SK-N-MC (cell line): ENCODE data around the gene CCK.
"Not testable (repeated sequence)": the region's sequence is repeated elsewhere in the genome, so short reads cannot be mapped to it uniquely, and the experiment has no call there.

ENCODE experiments used
- DNase-seq: peaks from one replicate; pipeline ENCODE4 v3.0.0-alpha.2; 2011; ENCODE audit warnings: low read depth, low spot score
- H3K27ac ChIP-seq: fragments of 200-600 bp; sonication (generic); 2 replicates; pipeline ENCODE4 v1.5.1; 2016; ENCODE audit warnings: mixed run types
- H3K36me3 ChIP-seq: fragments of 200-600 bp; sonication (generic); 2 replicates; pipeline ENCODE4 v1.6.1; 2017; ENCODE audit warnings: antibody characterized with exemption, low read length, mixed read lengths; ENCODE audit not compliant: insufficient read depth
- H3K4me3 ChIP-seq: fragments of 200-600 bp; sonication (generic); 2 replicates; pipeline ENCODE4 v1.5.1; 2016
- H3K9ac ChIP-seq: fragments of 200-600 bp; sonication (generic); 2 replicates; pipeline ENCODE4 v1.8.0; 2017; ENCODE audit warnings: mixed run types, mixed read lengths; ENCODE audit not compliant: insufficient read length
- H3K9me3 ChIP-seq: fragments of 200-600 bp; sonication (generic); 2 replicates; pipeline ENCODE4 v1.6.1; 2017; ENCODE audit warnings: low read depth, mild to moderate bottlenecking, antibody characterized with exemption, low read length, moderate library complexity, mixed read lengths
- EZH2 ChIP-seq: fragments of 200-600 bp; sonication (generic); IDR thresholded peaks from one replicate; pipeline ENCODE4 v1.6.1; 2017; ENCODE audit warnings: antibody characterized with exemption
- FOXP2 ChIP-seq: optimal IDR thresholded peaks from 2 replicates; pipeline ENCODE3; 2011; ENCODE audit warnings: mild to moderate bottlenecking, moderate library complexity; ENCODE audit not compliant: insufficient read depth; ENCODE audit errors: extremely low read length, control extremely low read depth
- POLR2AphosphoS5 ChIP-seq: IDR thresholded peaks from 2 replicates; pipeline ENCODE4 v1.6.1; 2012; ENCODE audit warnings: mild to moderate bottlenecking, low read depth, low read length, borderline replicate concordance

CCK gene

DNA sequence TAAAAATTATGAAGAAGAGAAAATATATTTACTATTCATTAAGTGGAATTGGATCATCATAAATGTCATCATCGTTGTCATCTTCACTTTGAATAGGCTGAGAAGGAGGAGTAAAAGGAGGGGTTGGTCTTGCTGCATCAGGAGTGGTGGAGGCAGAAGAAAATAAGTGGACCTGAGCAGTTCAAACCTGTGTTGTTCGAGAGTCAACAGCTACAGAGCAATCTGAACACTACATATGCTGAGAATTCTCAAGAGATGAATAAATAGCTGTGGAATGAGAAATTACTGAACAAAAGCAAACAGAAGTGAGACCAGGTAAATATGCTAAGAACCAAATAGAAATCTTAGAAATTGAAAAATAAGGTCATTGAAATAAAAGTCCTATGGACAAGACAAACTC is 32.3 kb upstream of the CCK start:
- no peaks in the 10 kb centered on the region for H3K9me3 ChIP-seq
- H3K36me3 ChIP-seq, result no peaks in the 10 kb centered on the region
- no peak overlapping the region for H3K4me3 ChIP-seq
- no peak for TF ChIP-seq FOXP2
- TF ChIP-seq EZH2, result no peak
- TF ChIP-seq POLR2AphosphoS5, result no peak
- no peak overlapping the region for H3K27ac ChIP-seq
- DNase-seq, result no peak
- H3K9ac ChIP-seq, result no peak overlapping the region

DNA sequence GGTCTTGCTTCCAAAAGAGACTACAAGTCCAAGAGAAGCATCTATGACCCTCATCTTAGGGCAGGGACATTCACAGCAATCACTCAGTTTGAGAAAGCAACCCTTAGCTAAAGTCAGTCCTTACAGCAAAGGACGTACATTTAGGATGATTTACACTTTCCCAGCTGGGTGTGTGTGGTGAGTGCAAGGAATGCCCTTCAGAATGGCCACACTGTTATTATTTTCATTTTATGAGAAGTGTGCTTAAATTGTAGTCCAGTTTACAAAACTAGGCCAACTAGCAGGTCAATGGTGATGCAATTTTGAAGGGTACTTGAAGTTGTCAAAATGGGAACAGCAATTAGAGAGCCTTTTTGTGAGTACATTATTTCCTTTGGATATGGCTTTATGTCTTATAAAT is 26.0 kb upstream of the CCK start:
- Histone ChIP-seq H3K9me3 (no peaks in the 10 kb centered on the region), H3K4me3 (no peak overlapping the region), H3K9ac (no peak overlapping the region), H3K27ac (no peak overlapping the region), H3K36me3 (no peaks in the 10 kb centered on the region)
- TF ChIP-seq FOXP2, result no peak
- TF ChIP-seq POLR2AphosphoS5, result no peak
- no peak for TF ChIP-seq EZH2
- no peak for DNase-seq

- TF ChIP-seq FOXP2 (no peak), POLR2AphosphoS5 (no peak), EZH2 (no peak)
- Histone ChIP-seq H3K36me3 (no peaks in the 10 kb centered on the region), H3K9ac (no peak overlapping the region), H3K9me3 (no peaks in the 10 kb centered on the region), H3K4me3 (no peak overlapping the region), H3K27ac (no peak overlapping the region)
- no peak for DNase-seq
Measured at GRCh38 chr3:42290966-42291714, 25.2 kb upstream of the CCK start.

DNA sequence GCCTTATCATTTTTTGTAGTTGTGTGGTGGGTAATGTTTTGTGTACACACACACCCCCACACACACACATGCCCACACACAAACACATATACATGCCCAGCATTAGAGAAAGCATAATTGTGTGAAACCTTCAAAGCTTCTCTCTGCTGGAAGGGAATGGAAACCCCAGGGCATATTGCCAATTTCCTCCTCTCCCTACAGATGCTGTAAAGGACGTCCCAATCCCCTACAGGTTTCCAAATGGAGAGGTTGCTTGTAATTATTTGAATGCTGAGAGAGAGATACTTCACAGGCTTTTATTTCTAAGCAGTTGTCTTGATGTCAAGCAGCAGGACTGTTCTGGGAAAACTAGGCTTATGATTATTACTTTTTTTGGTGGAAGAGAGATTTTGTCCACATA is 23.0 kb upstream of the CCK start:
- no peak overlapping the region for H3K4me3 ChIP-seq
- TF ChIP-seq POLR2AphosphoS5 (no peak), EZH2 (no peak), FOXP2 (no peak)
- no peak for DNase-seq

GRCh38 chr3:42288385-42288784 is 22.4 kb upstream of the CCK start:
- no peak for DNase-seq
- no peak for TF ChIP-seq EZH2
- no peak for TF ChIP-seq FOXP2
- TF ChIP-seq POLR2AphosphoS5, result no peak
- Histone ChIP-seq H3K36me3 (no peaks in the 10 kb centered on the region), H3K9me3 (no peaks in the 10 kb centered on the region), H3K4me3 (no peak overlapping the region), H3K27ac (no peak overlapping the region), H3K9ac (no peak overlapping the region)

More for the DNA sequence above, 23.0 kb upstream of the CCK start:
- H3K36me3 ChIP-seq, result no peaks in the 10 kb centered on the region
- H3K27ac ChIP-seq, result no peak overlapping the region
- no peak overlapping the region for H3K9ac ChIP-seq
- no peaks in the 10 kb centered on the region for H3K9me3 ChIP-seq

GRCh38 chr3:42287423-42287822 is 21.4 kb upstream of the CCK start:
- not testable (repeated sequence) for H3K27ac ChIP-seq, H3K4me3 ChIP-seq, DNase-seq, H3K9ac ChIP-seq, H3K9me3 ChIP-seq, H3K36me3 ChIP-seq

GRCh38 chr3:42277676-42278075 is 11.7 kb upstream of the CCK start:
- no peaks in the 10 kb centered on the region for H3K36me3 ChIP-seq
- H3K9ac ChIP-seq, result no peak overlapping the region
- TF ChIP-seq EZH2 (no peak), FOXP2 (no peak), POLR2AphosphoS5 (no peak)
- DNase-seq, result no peak
- H3K4me3 ChIP-seq, result no peak overlapping the region
- H3K9me3 ChIP-seq, result no peaks in the 10 kb centered on the region
- no peak overlapping the region for H3K27ac ChIP-seq

GRCh38 chr3:42276141-42277132 is 10.5 kb upstream of the CCK start:
- Histone ChIP-seq H3K27ac (no peak overlapping the region), H3K9ac (no peak overlapping the region), H3K4me3 (no peak overlapping the region), H3K9me3 (no peaks in the 10 kb centered on the region), H3K36me3 (no peaks in the 10 kb centered on the region)
- no peak for DNase-seq
- TF ChIP-seq POLR2AphosphoS5 (no peak), FOXP2 (no peak), EZH2 (no peak)
